NCI-H82 (cell line): ENCODE measurements around the gene TSHB.

Source experiments
- DNase-seq: peaks from one replicate; lab custom pipeline; 2025; lab: John Stamatoyannopoulos, UW

The TSHB gene

GRCh38 chr1:115060501-115060900 is 30.9 kb downstream of the TSHB start:
- no peak for DNase-seq

GRCh38 chr1:115062542-115063004 is 32.9 kb downstream of the TSHB start:
- no peak for DNase-seq

DNA sequence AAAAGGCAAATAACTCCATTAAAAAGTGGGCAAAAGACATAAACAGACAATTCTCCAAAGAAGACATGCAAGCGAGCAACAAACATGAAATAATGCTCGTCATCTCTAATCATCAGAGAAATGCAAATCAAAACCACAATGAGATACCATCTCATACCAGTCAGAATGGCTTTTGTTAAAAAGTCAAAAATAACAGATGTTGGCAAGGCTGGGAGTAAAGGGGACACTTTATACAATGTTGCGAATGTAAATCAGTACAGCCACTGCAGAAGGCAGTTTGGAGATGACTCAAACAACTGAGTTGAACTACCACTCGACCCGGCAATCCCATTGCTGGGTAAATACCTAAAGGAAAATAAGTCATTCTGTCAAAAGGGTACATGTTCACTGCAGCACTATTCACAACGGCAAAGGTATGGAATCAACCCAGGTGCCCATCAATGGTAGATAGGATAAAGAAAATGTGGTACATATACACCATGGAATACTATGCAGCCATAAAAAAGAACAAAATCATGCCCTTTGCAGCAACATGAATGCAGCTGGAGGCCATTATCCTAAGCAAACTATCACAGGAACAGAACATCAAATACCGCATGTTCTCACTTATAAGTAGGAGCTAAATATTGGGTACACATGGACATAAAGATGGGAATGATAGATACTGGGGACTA is 33.7 kb downstream of the TSHB start:
- DNase-seq, result no peak

DNA sequence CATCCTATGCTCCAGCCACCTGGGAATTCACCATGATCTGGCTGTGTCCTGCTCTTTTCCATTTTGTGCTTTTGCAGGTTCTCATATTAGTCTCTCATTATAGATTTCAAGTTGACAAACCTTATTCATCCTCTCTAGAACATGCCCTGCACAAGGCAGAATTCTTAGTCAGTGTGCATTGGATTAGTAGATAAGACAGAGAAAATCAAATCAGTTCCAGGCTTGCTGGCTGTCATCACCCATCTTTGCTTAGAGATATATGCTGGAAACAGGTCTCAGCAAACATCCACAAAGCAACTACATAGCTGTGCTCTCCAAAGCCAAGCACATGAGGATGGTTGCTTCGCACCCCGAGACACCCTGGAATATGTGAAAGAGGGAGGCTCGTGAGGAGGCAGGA is 34.8 kb downstream of the TSHB start:
- DNase-seq, result no peak

DNA sequence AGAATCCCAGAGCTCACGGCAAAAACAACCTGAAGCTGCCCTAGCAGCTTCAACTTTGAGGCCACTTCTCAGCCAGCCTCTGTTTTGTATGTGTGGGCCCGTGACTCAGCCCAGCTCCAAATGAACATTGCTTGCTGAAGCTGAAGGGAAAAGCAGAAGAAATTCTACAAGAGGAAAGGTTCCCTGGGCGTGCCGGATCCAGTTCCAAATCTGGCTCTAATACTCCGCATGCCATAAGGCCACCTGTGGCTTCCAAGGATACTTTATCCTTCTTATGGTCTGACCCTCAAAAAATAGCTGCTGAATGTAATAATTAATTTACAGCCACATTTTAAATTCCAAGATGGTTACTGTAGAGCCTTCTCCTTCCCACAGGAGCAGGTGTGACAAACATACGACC is 35.4 kb downstream of the TSHB start:
- no peak for DNase-seq

GRCh38 chr1:115067161-115067859 is 37.7 kb downstream of the TSHB start:
- DNase-seq, result no peak

- DNase-seq, result no peak
These were observed 39.4 kb downstream of the TSHB start for GRCh38 chr1:115068826-115069585.

DNA sequence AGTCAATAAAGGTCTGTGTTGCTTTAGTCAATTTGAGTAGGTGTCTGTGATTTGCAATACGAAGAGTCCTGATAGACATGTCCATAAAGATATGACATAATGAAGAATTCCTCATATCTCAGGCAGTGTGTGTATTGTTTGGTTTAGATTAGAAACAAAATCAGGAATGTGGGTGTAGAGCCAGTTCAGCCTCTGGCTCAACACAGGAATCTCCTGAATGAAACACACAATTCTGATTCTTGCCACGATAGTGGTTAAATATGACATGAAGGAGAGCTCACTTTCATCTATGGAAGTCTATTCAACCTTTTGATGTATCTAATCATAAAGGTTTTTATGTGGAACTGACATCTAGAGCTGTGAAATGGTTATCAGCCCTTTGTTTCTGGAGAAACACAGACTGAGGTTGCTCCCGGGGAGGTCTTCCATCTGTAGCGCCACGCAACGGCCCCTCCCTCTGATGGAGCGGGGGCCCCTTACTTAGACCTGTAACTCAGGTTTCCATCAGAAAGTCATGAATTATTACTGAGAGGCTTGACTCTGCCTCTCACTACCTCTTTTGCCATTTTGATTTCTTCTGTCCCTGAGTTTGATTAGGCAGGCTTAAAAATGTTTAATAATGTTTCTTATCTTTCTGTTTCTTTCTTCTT is 40.2 kb downstream of the TSHB start:
- DNase-seq, result no peak

DNA sequence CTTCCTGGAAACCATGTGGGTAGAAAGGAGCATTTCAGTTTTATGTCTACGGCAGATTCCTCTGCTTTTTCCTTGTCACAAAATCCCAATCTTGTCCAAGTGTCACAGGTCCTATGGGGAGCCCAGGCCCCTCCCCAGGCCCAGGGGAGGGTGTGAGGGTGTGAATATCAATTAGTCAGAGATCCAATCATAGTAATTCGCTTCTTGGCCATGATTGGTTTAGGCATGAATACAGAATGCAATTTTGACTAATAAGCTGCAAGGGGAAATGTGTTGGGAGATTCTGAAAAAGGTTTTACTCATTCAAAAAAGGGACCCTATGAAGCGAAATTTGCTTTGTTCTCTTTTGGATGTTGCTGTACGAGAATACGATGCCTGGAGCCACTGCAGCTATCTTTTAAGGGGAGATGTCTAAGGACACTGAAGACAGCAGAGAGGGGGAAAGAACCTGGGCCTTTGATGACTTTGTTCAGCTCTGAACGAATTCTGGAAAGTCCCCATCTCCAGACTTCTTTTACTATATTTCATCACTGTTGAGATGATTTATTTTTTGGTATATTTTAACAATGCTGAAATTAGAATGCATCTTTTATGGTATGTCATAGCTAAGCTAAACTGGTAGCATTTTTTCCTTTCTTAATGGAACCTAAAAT is 41.5 kb downstream of the TSHB start:
- DNase-seq, result no peak

DNA sequence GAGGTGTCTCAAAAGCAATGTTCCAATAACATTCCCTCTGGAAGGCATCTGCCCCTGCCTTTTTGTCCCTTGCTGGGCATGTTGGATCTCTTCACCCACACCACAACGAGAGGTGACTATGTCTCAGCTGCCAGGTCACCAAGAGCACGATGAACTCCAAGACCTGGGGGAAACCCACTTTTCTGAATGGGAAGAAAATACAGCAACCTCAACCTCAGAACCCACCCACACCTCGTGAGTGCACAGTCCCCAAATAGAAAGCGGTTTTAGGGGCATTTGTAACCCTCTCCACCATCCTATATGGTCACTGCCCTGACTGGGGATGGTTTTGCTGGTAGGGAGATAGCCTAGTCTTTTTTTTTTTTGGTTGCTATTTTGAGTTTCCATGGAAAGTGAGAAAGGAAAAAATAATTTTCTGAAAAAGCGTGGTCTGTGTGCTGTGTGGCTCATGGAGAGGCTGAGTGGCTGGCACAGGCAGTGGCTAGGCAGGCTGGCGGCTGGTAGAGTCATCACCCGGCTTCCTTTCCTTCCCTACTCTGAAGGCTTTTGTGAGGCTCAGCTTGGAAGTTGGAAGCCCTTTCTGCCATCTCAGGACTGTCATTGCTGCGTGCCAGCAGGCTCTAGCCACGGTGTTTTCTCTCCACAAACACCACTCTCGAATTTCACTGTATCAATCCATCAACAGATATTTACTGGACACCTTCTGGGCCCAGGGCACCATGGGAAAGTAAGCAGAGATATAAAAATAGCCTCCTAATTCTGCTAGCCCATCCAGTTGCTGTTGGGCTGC is 43.9 kb downstream of the TSHB start:
- no peak for DNase-seq

GRCh38 chr1:115074839-115075534 is 45.4 kb downstream of the TSHB start:
- no peak for DNase-seq

DNA sequence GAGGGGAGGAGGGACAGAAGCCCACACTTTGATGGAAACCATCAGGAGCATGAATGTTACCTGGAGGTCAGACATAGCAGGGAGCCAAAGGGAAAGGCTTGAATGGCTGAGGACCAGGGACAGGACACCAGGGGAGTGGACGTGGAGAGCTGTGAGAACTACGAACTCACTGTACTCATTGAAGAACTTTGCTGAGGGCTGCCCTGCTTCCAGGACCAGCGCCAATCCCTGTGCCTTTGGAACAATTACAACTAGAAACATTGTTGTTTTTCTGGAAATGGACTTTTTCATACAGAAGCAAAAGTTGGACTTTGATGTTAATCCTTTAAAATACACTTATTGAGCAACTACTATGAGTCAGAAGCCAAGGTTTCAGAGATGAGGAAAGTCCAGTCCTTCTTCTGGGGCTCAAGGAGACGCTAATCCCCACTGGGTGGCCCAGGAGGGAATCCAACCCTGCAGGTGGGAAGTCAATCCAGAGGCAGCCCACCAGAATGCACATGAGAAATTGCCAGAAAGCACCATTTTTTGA is 46.8 kb downstream of the TSHB start:
- no peak for DNase-seq

DNA sequence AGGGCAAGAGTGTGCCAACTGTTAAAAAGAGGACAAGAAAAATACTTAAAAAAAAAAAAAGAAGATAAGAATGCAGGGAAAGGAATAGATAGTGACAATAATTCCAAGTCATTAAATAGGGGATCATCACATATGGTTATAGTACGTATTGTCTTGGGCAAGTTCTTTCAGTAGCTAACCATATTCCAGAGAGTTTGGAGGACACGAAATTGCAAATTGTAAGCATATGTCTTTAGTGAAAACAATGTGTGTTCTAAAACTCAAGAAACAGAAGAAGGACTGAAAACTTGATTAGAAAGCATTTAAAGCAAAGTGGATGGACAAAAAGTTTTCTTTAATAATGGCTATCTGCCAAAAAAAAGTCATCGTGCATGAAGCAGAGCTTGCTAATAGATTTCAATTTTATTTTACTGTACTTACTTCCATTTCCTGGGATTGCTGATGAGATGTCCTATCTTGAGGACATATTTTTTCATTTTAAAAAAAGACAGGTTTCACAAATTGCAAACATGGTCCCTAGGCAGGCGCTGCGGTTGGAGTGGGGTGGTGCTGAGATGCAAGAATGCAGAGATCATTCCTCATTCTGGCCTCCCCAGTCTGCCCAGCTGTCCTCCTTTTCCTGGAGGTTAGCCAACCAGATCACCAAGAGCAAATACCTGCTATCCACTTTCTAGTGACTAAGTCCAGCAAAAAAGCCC is 47.8 kb downstream of the TSHB start:
- no peak for DNase-seq

DNA sequence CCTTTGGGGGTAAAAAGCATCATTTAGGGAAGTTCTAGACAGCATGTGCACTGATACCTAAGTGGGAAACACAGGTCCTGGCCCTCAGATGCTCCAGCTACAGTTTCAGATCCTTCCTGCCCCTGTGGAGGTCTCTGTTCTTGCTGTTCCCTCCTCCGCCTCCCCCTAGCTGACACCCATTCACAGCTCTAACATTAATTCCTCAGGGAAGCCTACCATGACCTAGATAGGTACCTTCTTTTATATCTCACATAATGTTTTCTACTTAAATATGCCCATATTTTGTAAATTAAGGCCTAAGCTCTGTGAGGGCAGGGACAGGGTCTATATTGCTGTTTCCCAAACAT is 48.3 kb downstream of the TSHB start:
- DNase-seq, result no peak

DNA sequence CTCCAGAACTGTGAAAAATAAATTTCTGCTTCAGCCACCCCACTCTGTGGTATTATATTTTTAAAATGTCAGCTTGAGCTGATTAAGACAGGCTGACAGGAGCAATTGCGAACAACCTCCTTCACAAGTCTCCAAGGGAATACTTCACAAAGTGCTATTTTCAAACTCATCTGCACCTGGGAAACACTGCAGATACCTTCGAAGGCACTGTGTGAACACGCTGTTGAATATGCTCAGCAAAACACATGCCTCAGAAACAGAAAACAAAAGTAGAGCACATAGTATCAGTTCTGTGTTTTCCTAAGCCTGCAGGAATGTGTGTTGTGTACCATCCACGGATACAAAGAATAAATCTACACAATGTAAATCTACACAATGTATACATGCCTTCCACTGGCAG is 49.1 kb downstream of the TSHB start:
- DNase-seq, result no peak

- no peak for DNase-seq
These were observed 53.3 kb downstream of the TSHB start for GRCh38 chr1:115082949-115083348.
